GM18870 (cell line): Measurements from ENCODE around the gene SERPINI1.
A peak's percentile ranks its signal among the peaks of the same experiment; 100 is the strongest.

ENCODE experiments used
- ATAC-seq: cut with Tn5 transposase; IDR thresholded peaks from one replicate; pipeline ENCODE4 v1.9.1; 2021; ENCODE audit warnings: moderate library complexity; ENCODE audit not compliant: unreplicated experiment

Gene SERPINI1

GRCh38 chr3:167733961-167734497 is 1.5 kb upstream of the SERPINI1 start:
- ATAC-seq = no peak

- peak; percentile 91 for ATAC-seq
Measured at GRCh38 chr3:167734498-167735232, 856 bp upstream of the SERPINI1 start, which contains the start of gene PDCD10. PDCD10 (minus strand) TSS chr3:167734892; CDS start chr3:167720157, 14,735 bp downstream.

- no peak for ATAC-seq
Measured at GRCh38 chr3:167736264-167736787, 805 bp downstream of the SERPINI1 start.

- ATAC-seq = no peak
Measured at GRCh38 chr3:167736997-167737396, 1.5 kb downstream of the SERPINI1 start.

- no peak for ATAC-seq
Measured at GRCh38 chr3:167738037-167738436, 2.5 kb downstream of the SERPINI1 start.

GRCh38 chr3:167739190-167739810 is 3.8 kb downstream of the SERPINI1 start:
- ATAC-seq = no peak

GRCh38 chr3:167740961-167741587 is 5.6 kb downstream of the SERPINI1 start:
- ATAC-seq = peak; percentile 87

GRCh38 chr3:167742338-167742737 is 6.8 kb downstream of the SERPINI1 start:
- no peak for ATAC-seq

GRCh38 chr3:167743799-167744198 is 8.3 kb downstream of the SERPINI1 start:
- no peak for ATAC-seq

GRCh38 chr3:167749209-167749608 is 13.7 kb downstream of the SERPINI1 start:
- no peak for ATAC-seq

GRCh38 chr3:167749728-167750127 is 14.2 kb downstream of the SERPINI1 start:
- no peak for ATAC-seq

- ATAC-seq = peak; percentile 100
Measured at GRCh38 chr3:167750272-167750971, 14.9 kb downstream of the SERPINI1 start.

GRCh38 chr3:167754049-167754448 is 18.5 kb downstream of the SERPINI1 start:
- no peak for ATAC-seq

- no peak for ATAC-seq
Measured at GRCh38 chr3:167761302-167761701, 25.8 kb downstream of the SERPINI1 start.

- peak; percentile 67 for ATAC-seq
Measured at GRCh38 chr3:167762296-167762695, 26.8 kb downstream of the SERPINI1 start.

- peak; percentile 43 for ATAC-seq
Measured at GRCh38 chr3:167772992-167773391, 37.5 kb downstream of the SERPINI1 start.

GRCh38 chr3:167773584-167773983 is 38.1 kb downstream of the SERPINI1 start:
- peak; percentile 83 for ATAC-seq

- no peak for ATAC-seq
Measured at GRCh38 chr3:167776066-167776685, 40.7 kb downstream of the SERPINI1 start.

GRCh38 chr3:167777356-167777755 is 41.8 kb downstream of the SERPINI1 start:
- ATAC-seq = no peak

- no peak for ATAC-seq
Measured at GRCh38 chr3:167780214-167780883, 44.8 kb downstream of the SERPINI1 start.
